ENCODE measurements around the gene PRSS3.
A peak's percentile ranks its signal among the peaks of the same experiment; 100 is the strongest.

The PRSS3 gene

DNA sequence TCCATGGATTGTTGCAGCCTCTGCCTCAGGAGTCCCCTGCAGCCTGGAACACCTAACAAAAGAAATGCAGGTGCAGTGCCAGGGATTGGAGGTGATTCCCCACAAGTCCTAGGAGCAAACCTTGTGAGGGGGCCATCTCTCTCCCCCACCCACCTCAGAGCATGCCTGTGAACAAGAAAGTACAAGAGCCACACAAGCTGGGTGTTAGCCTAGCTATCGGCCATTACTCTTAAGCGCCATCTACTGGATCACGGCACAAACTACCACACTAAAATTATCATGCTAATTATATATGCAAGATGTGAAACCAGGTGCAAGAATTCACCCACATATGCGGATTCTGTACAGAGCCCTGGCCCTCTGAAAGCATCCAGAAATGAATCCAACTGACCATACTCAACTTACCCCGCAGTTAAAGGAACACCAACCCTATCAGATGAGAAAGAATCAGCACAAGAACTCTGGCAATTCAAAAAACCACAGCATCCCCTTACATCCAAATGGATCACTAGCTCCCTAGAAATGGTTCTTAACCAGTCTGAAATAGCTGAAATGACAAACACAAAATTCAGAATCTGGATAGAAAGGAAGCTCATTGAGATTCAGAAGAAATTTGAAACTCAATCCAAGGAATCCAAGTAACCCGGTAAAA lies 16.5 kb upstream of the PRSS3 start:
- no peak overlapping the region for H3K27ac ChIP-seq (replicated peaks; ENCODE audit: low read length)
- H3K4me3 ChIP-seq (ENCODE audit: low read length in 2 of 2), result no peak overlapping the region
- no peaks in the 10 kb centered on the region for H3K9me3 ChIP-seq (replicated peaks in 1 of 2; ENCODE audit: control insufficient read depth in 2 of 2, insufficient read depth in 1 of 2, low read depth in 1 of 2, low read length in 2 of 2)
- no peak overlapping the region for H3K4ac ChIP-seq (ENCODE audit: low read length)
- no peak overlapping the region for H2BK15ac ChIP-seq (ENCODE audit: low read length)
- no peak overlapping the region for H4K8ac ChIP-seq (ENCODE audit: low read depth, low read length)
- H3K18ac ChIP-seq (ENCODE audit: low read length), result no peak overlapping the region
- H3K36me3 ChIP-seq (replicated peaks in 1 of 2; ENCODE audit: control insufficient read depth in 2 of 2, insufficient read depth in 2 of 2, low read length in 2 of 2), result no peaks in the 10 kb centered on the region
- no peaks in the 10 kb centered on the region for H3K4me1 ChIP-seq (ENCODE audit: control insufficient read depth in 2 of 2, insufficient read depth in 1 of 2, low read depth in 1 of 2, low read length in 2 of 2)
- H3K23ac ChIP-seq (ENCODE audit: low read depth, low read length, poor library complexity), result no peak overlapping the region
- H3K27me3 ChIP-seq (ENCODE audit: control insufficient read depth in 3 of 3, insufficient read depth in 3 of 3, low read depth in 1 of 3, low read length in 3 of 3), result no peaks in the 10 kb centered on the region
- H4K91ac ChIP-seq (ENCODE audit: low read depth, low read length, poor library complexity), result no peak overlapping the region
- H2BK5ac ChIP-seq (ENCODE audit: low read length), result no peak overlapping the region
- no peak overlapping the region for H3K14ac ChIP-seq (ENCODE audit: low read length)
- no CpG with 5 or more reads among the region's 6 CpGs for WGBS, 2 donors (ENCODE audit: extremely low coverage in 2 of 2, insufficient read length in 2 of 2, insufficient replicate concordance in 1 of 2)
- no peak overlapping the region for H3K9ac ChIP-seq (ENCODE audit: low read depth, low read length, poor library complexity)
- H3K4me2 ChIP-seq (ENCODE audit: insufficient read depth, low read length, poor library complexity, severe bottlenecking), result no peak overlapping the region
- H3K79me1 ChIP-seq (ENCODE audit: low read depth, low read length), result no peaks in the 10 kb centered on the region
- no peak overlapping the region for H2BK12ac ChIP-seq (ENCODE audit: low read length)
- DNase-seq (ENCODE audit: low spot score), result peak; percentile 51
- H2BK120ac ChIP-seq (ENCODE audit: low read depth, low read length), result no peak overlapping the region
- no peak overlapping the region for H2AK5ac ChIP-seq (ENCODE audit: low read depth, low read length)
- peak overlapping the region; percentile 76 for H2AFZ ChIP-seq (ENCODE audit: low read length)

DNA sequence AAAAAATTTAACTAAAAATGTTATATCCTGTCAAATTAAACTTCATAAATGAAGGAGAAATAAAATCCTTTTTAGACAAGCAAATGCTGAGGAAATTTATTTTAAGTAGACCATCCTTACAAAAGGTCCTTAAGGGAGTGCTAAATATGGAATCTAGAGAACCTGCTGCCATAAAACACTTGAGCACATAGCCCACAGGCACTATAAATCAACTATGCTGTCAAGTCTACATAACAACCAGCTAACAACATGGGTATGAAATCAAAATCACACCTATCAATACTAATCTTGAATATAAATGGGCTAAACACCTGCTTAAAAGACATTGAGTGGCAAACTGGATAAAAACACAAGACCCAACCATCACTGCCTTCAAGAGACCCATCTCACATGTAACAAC lies 15.1 kb upstream of the PRSS3 start:
- Histone ChIP-seq H4K91ac (ENCODE audit: low read depth, low read length, poor library complexity) (no peak overlapping the region), H3K27ac (replicated peaks; ENCODE audit: low read length) (no peak overlapping the region), H3K4ac (ENCODE audit: low read length) (no peak overlapping the region), H2BK5ac (ENCODE audit: low read length) (no peak overlapping the region), H2AFZ (ENCODE audit: low read length) (no peak overlapping the region), H3K9me3 (replicated peaks in 1 of 2; ENCODE audit: control insufficient read depth in 2 of 2, insufficient read depth in 1 of 2, low read depth in 1 of 2, low read length in 2 of 2) (no peaks in the 10 kb centered on the region), H2BK12ac (ENCODE audit: low read length) (no peak overlapping the region), H3K4me1 (ENCODE audit: control insufficient read depth in 2 of 2, insufficient read depth in 1 of 2, low read depth in 1 of 2, low read length in 2 of 2) (no peaks in the 10 kb centered on the region), H2BK15ac (ENCODE audit: low read length) (no peak overlapping the region), H3K27me3 (ENCODE audit: control insufficient read depth in 3 of 3, insufficient read depth in 3 of 3, low read depth in 1 of 3, low read length in 3 of 3) (no peaks in the 10 kb centered on the region), H3K4me2 (ENCODE audit: insufficient read depth, low read length, poor library complexity, severe bottlenecking) (no peak overlapping the region), H3K9ac (ENCODE audit: low read depth, low read length, poor library complexity) (no peak overlapping the region), H3K79me1 (ENCODE audit: low read depth, low read length) (no peaks in the 10 kb centered on the region), H3K4me3 (ENCODE audit: low read length in 2 of 2) (no peak overlapping the region), H3K14ac (ENCODE audit: low read length) (no peak overlapping the region), H4K8ac (ENCODE audit: low read depth, low read length) (no peak overlapping the region), H3K18ac (ENCODE audit: low read length) (no peak overlapping the region), H2AK5ac (ENCODE audit: low read depth, low read length) (no peak overlapping the region), H2BK120ac (ENCODE audit: low read depth, low read length) (no peak overlapping the region), H3K23ac (ENCODE audit: low read depth, low read length, poor library complexity) (no peak overlapping the region), H3K36me3 (replicated peaks in 1 of 2; ENCODE audit: control insufficient read depth in 2 of 2, insufficient read depth in 2 of 2, low read length in 2 of 2) (no peaks in the 10 kb centered on the region)
- no peak for DNase-seq (ENCODE audit: low spot score)

DNA sequence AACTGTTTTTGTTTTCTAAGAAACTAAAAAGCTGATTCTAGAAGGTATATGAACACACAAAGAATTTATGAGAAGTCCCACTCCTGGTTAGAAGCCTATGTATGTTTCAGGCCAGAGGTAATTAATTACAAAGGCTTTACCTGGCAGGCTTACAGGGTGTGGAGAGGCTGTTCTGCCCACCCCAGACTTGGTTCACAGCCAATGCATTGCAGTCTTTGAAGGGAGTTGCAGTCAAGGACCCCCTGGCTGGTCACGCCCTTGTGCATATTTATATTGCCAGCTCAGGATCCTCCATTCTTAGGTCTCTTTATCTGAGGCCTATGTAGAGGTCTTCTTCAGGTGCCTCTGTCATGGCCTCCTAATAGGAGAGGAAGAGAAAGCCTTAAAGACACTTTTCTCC lies 13.6 kb upstream of the PRSS3 start:
- Histone ChIP-seq H2AFZ (ENCODE audit: low read length) (no peak overlapping the region), H3K4me1 (ENCODE audit: control insufficient read depth in 2 of 2, insufficient read depth in 1 of 2, low read depth in 1 of 2, low read length in 2 of 2) (no peaks in the 10 kb centered on the region), H3K9ac (ENCODE audit: low read depth, low read length, poor library complexity) (no peak overlapping the region), H2BK120ac (ENCODE audit: low read depth, low read length) (no peak overlapping the region), H3K18ac (ENCODE audit: low read length) (no peak overlapping the region), H3K79me1 (ENCODE audit: low read depth, low read length) (no peaks in the 10 kb centered on the region), H4K91ac (ENCODE audit: low read depth, low read length, poor library complexity) (no peak overlapping the region), H3K27ac (replicated peaks; ENCODE audit: low read length) (no peak overlapping the region), H2BK15ac (ENCODE audit: low read length) (no peak overlapping the region), H3K14ac (ENCODE audit: low read length) (no peak overlapping the region), H3K9me3 (replicated peaks in 1 of 2; ENCODE audit: control insufficient read depth in 2 of 2, insufficient read depth in 1 of 2, low read depth in 1 of 2, low read length in 2 of 2) (no peaks in the 10 kb centered on the region), H2AK5ac (ENCODE audit: low read depth, low read length) (no peak overlapping the region), H3K4me2 (ENCODE audit: insufficient read depth, low read length, poor library complexity, severe bottlenecking) (no peak overlapping the region), H2BK5ac (ENCODE audit: low read length) (no peak overlapping the region), H4K8ac (ENCODE audit: low read depth, low read length) (no peak overlapping the region), H3K27me3 (ENCODE audit: control insufficient read depth in 3 of 3, insufficient read depth in 3 of 3, low read depth in 1 of 3, low read length in 3 of 3) (no peaks in the 10 kb centered on the region), H2BK12ac (ENCODE audit: low read length) (no peak overlapping the region), H3K4ac (ENCODE audit: low read length) (no peak overlapping the region), H3K4me3 (ENCODE audit: low read length in 2 of 2) (no peak overlapping the region), H3K23ac (ENCODE audit: low read depth, low read length, poor library complexity) (no peak overlapping the region), H3K36me3 (replicated peaks in 1 of 2; ENCODE audit: control insufficient read depth in 2 of 2, insufficient read depth in 2 of 2, low read length in 2 of 2) (no peaks in the 10 kb centered on the region)
- no CpG with 5 or more reads among the region's 1 CpG for WGBS, 2 donors (ENCODE audit: extremely low coverage in 2 of 2, insufficient read length in 2 of 2, insufficient replicate concordance in 1 of 2)
- no peak for DNase-seq (ENCODE audit: low spot score)

DNA sequence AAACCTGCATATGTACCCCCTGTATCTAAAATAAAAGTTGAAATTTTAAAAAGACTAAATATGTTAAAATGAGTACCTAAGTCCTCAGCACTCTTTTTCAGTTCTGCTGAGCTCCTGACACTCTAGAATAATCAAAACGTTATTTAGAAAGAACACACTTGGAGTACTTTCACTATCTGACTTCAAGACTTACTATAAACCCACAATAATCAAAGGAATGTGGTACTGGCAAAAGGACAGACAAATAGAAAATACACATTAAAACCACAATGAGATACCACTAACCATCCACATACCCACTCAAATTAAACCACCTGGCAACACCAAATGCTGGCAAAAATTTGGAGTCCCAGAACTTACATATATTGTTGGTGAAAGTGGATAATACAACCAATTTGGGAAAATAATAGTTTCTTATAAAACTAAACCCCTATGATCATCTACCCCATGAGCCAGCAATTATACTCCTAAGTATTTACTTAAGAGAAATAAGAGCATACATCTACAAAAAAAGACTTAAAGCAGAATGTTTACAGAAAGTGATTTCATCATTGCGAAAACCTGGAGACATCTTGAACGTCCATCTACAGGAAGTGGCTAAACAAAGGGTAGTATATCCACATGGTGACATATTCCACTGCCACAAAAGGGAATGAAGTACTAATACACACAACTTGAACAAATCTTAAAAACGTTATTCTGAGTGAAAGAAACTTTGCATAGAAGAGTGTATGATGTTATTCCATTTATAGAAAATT lies 12.8 kb upstream of the PRSS3 start:
- Histone ChIP-seq H3K79me1 (ENCODE audit: low read depth, low read length) (no peaks in the 10 kb centered on the region), H3K14ac (ENCODE audit: low read length) (no peak overlapping the region), H3K9ac (ENCODE audit: low read depth, low read length, poor library complexity) (no peak overlapping the region), H3K4me2 (ENCODE audit: insufficient read depth, low read length, poor library complexity, severe bottlenecking) (no peak overlapping the region), H3K36me3 (replicated peaks in 1 of 2; ENCODE audit: control insufficient read depth in 2 of 2, insufficient read depth in 2 of 2, low read length in 2 of 2) (no peaks in the 10 kb centered on the region), H2BK12ac (ENCODE audit: low read length) (no peak overlapping the region), H2AFZ (ENCODE audit: low read length) (peak overlapping the region; percentile 45), H3K27me3 (ENCODE audit: control insufficient read depth in 3 of 3, insufficient read depth in 3 of 3, low read depth in 1 of 3, low read length in 3 of 3) (no peaks in the 10 kb centered on the region), H4K91ac (ENCODE audit: low read depth, low read length, poor library complexity) (no peak overlapping the region), H3K4ac (ENCODE audit: low read length) (no peak overlapping the region), H3K4me3 (ENCODE audit: low read length in 2 of 2) (no peak overlapping the region), H3K9me3 (replicated peaks in 1 of 2; ENCODE audit: control insufficient read depth in 2 of 2, insufficient read depth in 1 of 2, low read depth in 1 of 2, low read length in 2 of 2) (no peaks in the 10 kb centered on the region), H3K23ac (ENCODE audit: low read depth, low read length, poor library complexity) (no peak overlapping the region), H2AK5ac (ENCODE audit: low read depth, low read length) (no peak overlapping the region), H2BK5ac (ENCODE audit: low read length) (no peak overlapping the region), H2BK120ac (ENCODE audit: low read depth, low read length) (no peak overlapping the region), H3K4me1 (ENCODE audit: control insufficient read depth in 2 of 2, insufficient read depth in 1 of 2, low read depth in 1 of 2, low read length in 2 of 2) (no peaks in the 10 kb centered on the region), H3K18ac (ENCODE audit: low read length) (no peak overlapping the region), H4K8ac (ENCODE audit: low read depth, low read length) (no peak overlapping the region), H3K27ac (replicated peaks; ENCODE audit: low read length) (no peak overlapping the region), H2BK15ac (ENCODE audit: low read length) (no peak overlapping the region)
- no peak for DNase-seq (ENCODE audit: low spot score)
- no CpG with 5 or more reads among the region's 4 CpGs for WGBS, 2 donors (ENCODE audit: extremely low coverage in 2 of 2, insufficient read length in 2 of 2, insufficient replicate concordance in 1 of 2)

Data from neuronal stem cell (in vitro differentiated cells).